HUES48 (cell line): ENCODE results near the gene POLR2A.

ENCODE experiments used
- H3K27ac ChIP-seq: one replicate; pipeline ENCODE4 v1.7.0; 2013; ENCODE audit warnings: low read depth, low read length, inconsistent platforms
- H3K27me3 ChIP-seq: 2 replicates; pipeline ENCODE4 v1.6.1; 2013; ENCODE audit warnings: mild to moderate bottlenecking, low read length; ENCODE audit not compliant: control insufficient read depth, insufficient read depth
- H3K36me3 ChIP-seq: 2 replicates; pipeline ENCODE4 v1.6.1; 2013; ENCODE audit warnings: low read length; ENCODE audit not compliant: control insufficient read depth, insufficient read depth
- H3K4me1 ChIP-seq: 2 replicates; pipeline ENCODE4 v1.6.1; 2013; ENCODE audit warnings: mild to moderate bottlenecking, low read length; ENCODE audit not compliant: control insufficient read depth, insufficient read depth
- H3K4me3 ChIP-seq: 2 replicates; pipeline ENCODE4 v1.5.1; 2013; ENCODE audit warnings: mild to moderate bottlenecking, low read depth, low read length
- H3K9ac ChIP-seq: 2 replicates; pipeline ENCODE4 v1.6.1; 2013; ENCODE audit warnings: mild to moderate bottlenecking, low read depth, low read length, moderate library complexity
- H3K9me3 ChIP-seq: 2 replicates; pipeline ENCODE4 v1.6.1; 2013; ENCODE audit warnings: low read length; ENCODE audit not compliant: control insufficient read depth, insufficient read depth

The POLR2A gene

GRCh38 chr17:7497228-7497627, 13.1 kb downstream of the POLR2A start:
- H3K36me3 ChIP-seq: peaks cover 73% of the 10 kb centered on the region
- H3K9me3 ChIP-seq: no peaks in the 10 kb centered on the region
- no peak overlapping the region for H3K27ac ChIP-seq
- no peak overlapping the region for H3K4me3 ChIP-seq
- no peak overlapping the region for H3K9ac ChIP-seq
- no peaks in the 10 kb centered on the region for H3K4me1 ChIP-seq
- H3K27me3 ChIP-seq: no peaks in the 10 kb centered on the region

- Histone ChIP-seq H3K9me3 (no peaks in the 10 kb centered on the region), H3K4me1 (no peaks in the 10 kb centered on the region), H3K27ac (no peak overlapping the region), H3K9ac (no peak overlapping the region), H3K4me3 (no peak overlapping the region), H3K27me3 (no peaks in the 10 kb centered on the region), H3K36me3 (peaks cover 76% of the 10 kb centered on the region)
Measured at GRCh38 chr17:7497636-7498035, 13.5 kb downstream of the POLR2A start.

GRCh38 chr17:7499161-7499560, 15.0 kb downstream of the POLR2A start:
- Histone ChIP-seq H3K36me3 (peaks cover 88% of the 10 kb centered on the region), H3K27me3 (no peaks in the 10 kb centered on the region), H3K4me1 (no peaks in the 10 kb centered on the region), H3K4me3 (no peak overlapping the region), H3K9me3 (no peaks in the 10 kb centered on the region), H3K9ac (no peak overlapping the region), H3K27ac (no peak overlapping the region)

GRCh38 chr17:7501729-7502128, 17.6 kb downstream of the POLR2A start:
- H3K4me1 ChIP-seq: no peaks in the 10 kb centered on the region
- H3K4me3 ChIP-seq: no peak overlapping the region
- H3K9me3 ChIP-seq: no peaks in the 10 kb centered on the region
- no peaks in the 10 kb centered on the region for H3K27me3 ChIP-seq
- H3K36me3 ChIP-seq: peaks cover 95% of the 10 kb centered on the region
- H3K9ac ChIP-seq: no peak overlapping the region
- H3K27ac ChIP-seq: no peak overlapping the region

- H3K36me3 ChIP-seq: peaks cover 94% of the 10 kb centered on the region
- H3K27ac ChIP-seq: no peak overlapping the region
- no peaks in the 10 kb centered on the region for H3K27me3 ChIP-seq
- no peak overlapping the region for H3K9ac ChIP-seq
- H3K4me1 ChIP-seq: no peaks in the 10 kb centered on the region
- H3K9me3 ChIP-seq: no peaks in the 10 kb centered on the region
- H3K4me3 ChIP-seq: no peak overlapping the region
Measured at GRCh38 chr17:7502171-7502847, 18.1 kb downstream of the POLR2A start.

GRCh38 chr17:7502987-7503386, 18.8 kb downstream of the POLR2A start:
- H3K27ac ChIP-seq: no peak overlapping the region
- peaks cover 94% of the 10 kb centered on the region for H3K36me3 ChIP-seq
- H3K9ac ChIP-seq: no peak overlapping the region
- H3K9me3 ChIP-seq: no peaks in the 10 kb centered on the region
- H3K4me1 ChIP-seq: no peaks in the 10 kb centered on the region
- H3K27me3 ChIP-seq: no peaks in the 10 kb centered on the region
- no peak overlapping the region for H3K4me3 ChIP-seq

- Histone ChIP-seq H3K9ac (no peak overlapping the region), H3K27me3 (no peaks in the 10 kb centered on the region), H3K4me1 (no peaks in the 10 kb centered on the region), H3K27ac (no peak overlapping the region), H3K36me3 (peaks cover 94% of the 10 kb centered on the region), H3K9me3 (no peaks in the 10 kb centered on the region), H3K4me3 (no peak overlapping the region)
Measured at GRCh38 chr17:7503521-7503920, 19.4 kb downstream of the POLR2A start.

GRCh38 chr17:7508145-7508544, 24.0 kb downstream of the POLR2A start:
- Histone ChIP-seq H3K36me3 (peaks cover 95% of the 10 kb centered on the region), H3K9me3 (no peaks in the 10 kb centered on the region), H3K4me3 (no peak overlapping the region), H3K27ac (no peak overlapping the region), H3K27me3 (no peaks in the 10 kb centered on the region), H3K4me1 (no peaks in the 10 kb centered on the region), H3K9ac (no peak overlapping the region)

- Histone ChIP-seq H3K27me3 (no peaks in the 10 kb centered on the region), H3K27ac (no peak overlapping the region), H3K9me3 (no peaks in the 10 kb centered on the region), H3K36me3 (peaks cover 95% of the 10 kb centered on the region), H3K4me1 (no peaks in the 10 kb centered on the region), H3K9ac (no peak overlapping the region), H3K4me3 (no peak overlapping the region)
Measured at GRCh38 chr17:7508846-7509245, 24.7 kb downstream of the POLR2A start.

GRCh38 chr17:7509937-7510336, 25.8 kb downstream of the POLR2A start:
- no peaks in the 10 kb centered on the region for H3K9me3 ChIP-seq
- no peak overlapping the region for H3K4me3 ChIP-seq
- no peaks in the 10 kb centered on the region for H3K4me1 ChIP-seq
- H3K27ac ChIP-seq: no peak overlapping the region
- no peaks in the 10 kb centered on the region for H3K27me3 ChIP-seq
- H3K9ac ChIP-seq: no peak overlapping the region
- H3K36me3 ChIP-seq: peaks cover 90% of the 10 kb centered on the region

GRCh38 chr17:7511108-7511507, 26.9 kb downstream of the POLR2A start:
- H3K27ac ChIP-seq: no peak overlapping the region
- peaks cover 82% of the 10 kb centered on the region for H3K36me3 ChIP-seq
- H3K4me1 ChIP-seq: no peaks in the 10 kb centered on the region
- no peak overlapping the region for H3K9ac ChIP-seq
- no peaks in the 10 kb centered on the region for H3K27me3 ChIP-seq
- no peak overlapping the region for H3K4me3 ChIP-seq
- no peaks in the 10 kb centered on the region for H3K9me3 ChIP-seq
